ENCODE data around the gene CDS1. TPM values are rescaled to one million over a fixed set of nuclear protein-coding genes. Genes with fewer than 3 reads are reported as not detected.

Gene CDS1
- total and polyA plus RNA-seq, 2 donors (not counting 3 experiments of a cell fraction or from before 2014, with no cell fraction given): 0.01 TPM; not detected in 1

DNA sequence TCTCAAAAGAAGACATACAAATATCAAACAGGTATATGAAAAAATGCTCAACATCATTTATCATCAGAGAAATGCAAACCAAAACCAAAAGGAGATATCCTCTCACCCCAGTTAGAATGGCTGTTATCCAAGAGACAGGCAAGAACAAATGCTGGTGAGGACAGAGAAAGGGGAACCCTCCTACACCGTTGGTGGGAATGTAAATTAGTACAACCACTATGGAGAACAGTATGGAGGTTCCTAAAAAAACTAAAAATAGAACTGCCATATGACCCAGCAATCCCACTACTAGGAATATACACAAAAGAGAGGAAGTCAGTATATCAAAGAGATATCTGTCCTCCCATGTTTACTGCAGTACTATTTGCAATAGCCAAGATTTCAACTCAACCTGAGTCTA is 83.5 kb downstream of the CDS1 start:
- Histone ChIP-seq H3K4me1 (ENCODE audit: control insufficient read depth, extremely low read depth, insufficient read depth, low read length) (no peaks in the 10 kb centered on the region), H3K79me2 (ENCODE audit: control insufficient read depth, insufficient read depth, low read length) (no peaks in the 10 kb centered on the region), H3K36me3 (ENCODE audit: control insufficient read depth in 2 of 2, extremely low read depth in 1 of 2, insufficient read depth in 2 of 2, low read length in 2 of 2) (peaks cover 3 to 10% of the 10 kb centered on the region in 2 experiments), H3K4me3 (replicated peaks in 1 of 3; ENCODE audit: insufficient read depth in 1 of 3, low read depth in 1 of 3, low read length in 3 of 3) (no peak overlapping the region), H4K20me1 (replicated peaks; ENCODE audit: control insufficient read depth, extremely low read depth, insufficient read depth, low read length) (no peaks in the 10 kb centered on the region), H2AFZ (ENCODE audit: low read depth, low read length) (no peak overlapping the region), H3K9me1 (replicated peaks; ENCODE audit: control insufficient read depth, extremely low read depth, insufficient read depth, low read length) (no peaks in the 10 kb centered on the region), H3K9ac (replicated peaks; ENCODE audit: extremely low read depth, insufficient read depth, low read length) (no peak overlapping the region), H3K9me3 (replicated peaks; ENCODE audit: control insufficient read depth, insufficient read depth, low read length) (no peaks in the 10 kb centered on the region), H3K4me2 (ENCODE audit: insufficient read depth, low read length) (no peak overlapping the region), H3K27me3 (ENCODE audit: control insufficient read depth in 2 of 2, insufficient read depth in 2 of 2, low read length in 2 of 2) (no peaks in the 10 kb centered on the region), H3K27ac (ENCODE audit: insufficient read depth, low read depth, low read length) (no peak overlapping the region)
- intact Hi-C loops (cut with micrococcal nuclease) (no loop called here), dilution Hi-C loops (cut with MboI; ENCODE audit: extremely low pct_ligation_motif_present, low sequenced_read_pairs) (no loop called here)
- FAIRE-seq (no peak), DNase-seq (ENCODE audit: low read depth, low spot score) (no peak)
- BruUV-seq (replicated peaks): no TSS peak
- CTCF ChIA-PET: interaction anchor here (1.7 kb wide), 1 partner anchor 88 kb away, joined by 4 read pairs; no protein-coding TSS in a partner anchor
- POLR2A ChIA-PET: no interaction called here
- TF ChIP-seq POLR2AphosphoS5 (IDR thresholded peaks at IDR 0.05; ENCODE audit: insufficient read depth, low read depth, low read length) (no peak), POLR2A (IDR thresholded peaks at IDR 0.05; ENCODE audit: low read depth, low read length) (no peak), MYC (IDR thresholded peaks at IDR 0.05; ENCODE audit: low read depth, low read length) (no peak), MAX (IDR thresholded peaks at IDR 0.05; ENCODE audit: insufficient read depth, insufficient read length) (no peak), FOS (IDR thresholded peaks at IDR 0.05; ENCODE audit: borderline replicate concordance, insufficient read depth, low read length) (no peak), JUN (IDR thresholded peaks at IDR 0.05; ENCODE audit: borderline replicate concordance, insufficient read depth, insufficient read length, low read depth) (no peak)

DNA sequence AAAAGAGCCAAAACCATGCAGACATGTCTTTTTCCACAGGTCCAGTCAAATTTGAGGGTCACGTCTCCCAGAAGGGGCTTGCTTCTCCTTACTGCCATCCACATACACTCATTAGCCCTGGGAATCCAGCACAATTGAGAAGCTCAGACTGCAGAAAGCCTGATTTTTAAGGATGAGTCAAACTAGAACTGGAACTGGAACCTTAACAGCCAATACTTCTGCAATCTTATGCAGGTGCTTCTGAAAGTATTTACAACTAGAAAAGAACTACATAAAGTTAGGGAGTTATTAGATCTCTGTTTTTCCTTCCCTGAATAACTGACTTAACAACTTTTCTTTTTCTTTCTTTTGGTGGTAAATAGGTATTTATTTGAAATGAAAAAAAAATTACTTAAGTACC is 86.3 kb downstream of the CDS1 start:
- no peak overlapping the region for H3K9ac ChIP-seq (replicated peaks; ENCODE audit: extremely low read depth, insufficient read depth, low read length)
- FAIRE-seq: no peak
- DNase-seq (ENCODE audit: low read depth, low spot score): no peak
- H3K9me1 ChIP-seq (replicated peaks; ENCODE audit: control insufficient read depth, extremely low read depth, insufficient read depth, low read length): no peaks in the 10 kb centered on the region
- no peaks in the 10 kb centered on the region for H3K9me3 ChIP-seq (replicated peaks; ENCODE audit: control insufficient read depth, insufficient read depth, low read length)
- intact Hi-C loops (cut with micrococcal nuclease) (no loop called here), dilution Hi-C loops (cut with MboI; ENCODE audit: extremely low pct_ligation_motif_present, low sequenced_read_pairs) (no loop called here)
- no peaks in the 10 kb centered on the region for H4K20me1 ChIP-seq (replicated peaks; ENCODE audit: control insufficient read depth, extremely low read depth, insufficient read depth, low read length)
- ChIA-PET CTCF (no interaction called here), POLR2A (no interaction called here)
- no peak overlapping the region for H2AFZ ChIP-seq (ENCODE audit: low read depth, low read length)
- TF ChIP-seq MAX (IDR thresholded peaks at IDR 0.05; ENCODE audit: insufficient read depth, insufficient read length) (no peak), FOS (IDR thresholded peaks at IDR 0.05; ENCODE audit: borderline replicate concordance, insufficient read depth, low read length) (no peak), EZH2 (IDR thresholded peaks at IDR 0.05; ENCODE audit: borderline replicate concordance, low read depth, low read length, severe bottlenecking) (no peak), POLR2A (IDR thresholded peaks at IDR 0.05; ENCODE audit: low read depth, low read length) (no peak), GATA2 (IDR thresholded peaks at IDR 0.05; ENCODE audit: insufficient read depth, insufficient read length, low read depth, low read length) (no peak), POLR2AphosphoS5 (IDR thresholded peaks at IDR 0.05; ENCODE audit: insufficient read depth, low read depth, low read length) (no peak), JUN (IDR thresholded peaks at IDR 0.05; ENCODE audit: borderline replicate concordance, insufficient read depth, insufficient read length, low read depth) (no peak), MYC (IDR thresholded peaks at IDR 0.05; ENCODE audit: low read depth, low read length) (no peak)
- TF ChIP-seq, protein P1, sequence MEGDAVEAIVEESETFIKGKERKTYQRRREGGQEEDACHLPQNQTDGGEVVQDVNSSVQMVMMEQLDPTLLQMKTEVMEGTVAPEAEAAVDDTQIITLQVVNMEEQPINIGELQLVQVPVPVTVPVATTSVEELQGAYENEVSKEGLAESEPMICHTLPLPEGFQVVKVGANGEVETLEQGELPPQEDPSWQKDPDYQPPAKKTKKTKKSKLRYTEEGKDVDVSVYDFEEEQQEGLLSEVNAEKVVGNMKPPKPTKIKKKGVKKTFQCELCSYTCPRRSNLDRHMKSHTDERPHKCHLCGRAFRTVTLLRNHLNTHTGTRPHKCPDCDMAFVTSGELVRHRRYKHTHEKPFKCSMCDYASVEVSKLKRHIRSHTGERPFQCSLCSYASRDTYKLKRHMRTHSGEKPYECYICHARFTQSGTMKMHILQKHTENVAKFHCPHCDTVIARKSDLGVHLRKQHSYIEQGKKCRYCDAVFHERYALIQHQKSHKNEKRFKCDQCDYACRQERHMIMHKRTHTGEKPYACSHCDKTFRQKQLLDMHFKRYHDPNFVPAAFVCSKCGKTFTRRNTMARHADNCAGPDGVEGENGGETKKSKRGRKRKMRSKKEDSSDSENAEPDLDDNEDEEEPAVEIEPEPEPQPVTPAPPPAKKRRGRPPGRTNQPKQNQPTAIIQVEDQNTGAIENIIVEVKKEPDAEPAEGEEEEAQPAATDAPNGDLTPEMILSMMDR (IDR thresholded peaks at IDR 0.05; ENCODE audit: extremely low read depth in 1 of 2, insufficient read depth in 1 of 2, low read depth in 1 of 2, low read length in 2 of 2): no peak
- H3K36me3 ChIP-seq (ENCODE audit: control insufficient read depth in 2 of 2, extremely low read depth in 1 of 2, insufficient read depth in 2 of 2, low read length in 2 of 2): peaks cover 6 to 21% of the 10 kb centered on the region in 2 experiments
- no TSS peak for BruUV-seq (replicated peaks)
- H3K27me3 ChIP-seq (ENCODE audit: control insufficient read depth in 2 of 2, insufficient read depth in 2 of 2, low read length in 2 of 2): no peaks in the 10 kb centered on the region
- no peaks in the 10 kb centered on the region for H3K79me2 ChIP-seq (ENCODE audit: control insufficient read depth, insufficient read depth, low read length)
- H3K4me1 ChIP-seq (ENCODE audit: control insufficient read depth, extremely low read depth, insufficient read depth, low read length): peaks cover 12% of the 10 kb centered on the region
- H3K4me2 ChIP-seq (ENCODE audit: insufficient read depth, low read length): no peak overlapping the region
- no peak overlapping the region for H3K4me3 ChIP-seq (replicated peaks in 1 of 3; ENCODE audit: insufficient read depth in 1 of 3, low read depth in 1 of 3, low read length in 3 of 3)
- no peak overlapping the region for H3K27ac ChIP-seq (ENCODE audit: insufficient read depth, low read depth, low read length)
